ENCODE results near the gene SART1.

DNA sequence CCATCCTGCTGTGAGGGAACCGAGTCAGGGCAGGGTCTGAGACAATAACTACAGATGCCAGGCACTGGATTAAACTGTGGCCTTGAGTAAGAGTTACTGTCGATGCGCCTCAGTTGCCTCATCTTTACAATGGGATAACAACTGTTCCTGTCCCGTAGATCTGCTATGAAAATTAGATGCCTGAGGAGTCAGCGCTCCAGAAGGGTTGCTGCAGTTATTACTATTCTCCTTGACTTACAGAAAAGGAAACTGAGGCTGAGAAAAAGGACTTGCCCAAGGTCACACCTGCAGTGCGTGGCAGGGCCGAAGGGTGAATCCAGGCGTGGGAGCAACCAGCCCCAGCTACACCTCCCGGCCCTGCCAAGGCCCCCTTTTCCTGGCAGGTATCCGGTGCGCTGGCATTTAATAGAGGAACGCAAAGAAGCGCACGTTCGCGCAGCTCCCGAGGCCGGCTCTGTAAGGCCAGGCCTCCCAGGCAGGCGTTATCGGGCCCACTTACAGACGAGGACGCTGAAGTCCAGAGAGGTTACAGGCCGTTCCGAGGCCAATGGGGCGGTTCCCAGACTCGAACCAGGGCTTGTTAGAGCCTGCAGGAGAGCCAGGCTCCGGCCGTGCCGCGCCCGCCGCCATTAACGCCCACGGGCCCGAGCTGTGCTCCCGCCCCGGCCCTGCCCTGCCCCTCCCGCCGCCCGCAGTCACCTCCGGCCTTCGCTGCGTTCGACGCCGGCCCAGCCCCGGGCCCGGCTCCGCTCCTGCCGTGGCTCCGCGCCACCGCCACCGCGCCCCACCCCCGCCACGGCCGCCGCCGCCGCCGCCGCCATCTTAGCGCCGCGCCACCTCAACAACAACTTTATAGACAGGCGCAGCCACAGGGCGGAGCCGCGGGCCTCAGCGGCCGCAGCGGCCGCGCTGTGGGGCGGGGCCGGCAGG is 43.1 kb upstream of the SART1 start, which contains the start of gene C11orf68:
- TF ChIP-seq EZH2 (IDR thresholded peaks at IDR 0.05) (no peak), POLR2AphosphoS5 (IDR thresholded peaks at IDR 0.05; ENCODE audit: borderline replicate concordance, low read depth, low read length) (no peak)

Measured in SK-N-MC (cell line).